PC-3 (cell line): ENCODE measurements around the gene BDH1. TPM values are rescaled to one million over a fixed set of nuclear protein-coding genes. Genes with fewer than 3 reads are reported as not detected.

ENCODE experiments used
- ATAC-seq: fragments of 200-7000 bp; cut with Tn5 transposase; 2 replicates; pipeline ENCODE4 v1.9.1; 2020; ENCODE audit warnings: mild to moderate bottlenecking, moderate library complexity
- BruUV-seq: library from RNA; stranded (reverse); fragments of 400-500 nt; replicated peaks from 2 replicates; lab custom pipeline; 2021; lab: Mats Ljungman, UMichigan
- CTCF ChIA-PET: fragments of 300-600 bp; sonication (Branson Sonifier 250); formaldehyde crosslinking; loops from one replicate; lab custom pipeline; 2022; ENCODE audit warnings: antibody characterized with exemption; lab: Charles Lee
- POLR2A ChIA-PET: fragments of 300-600 bp; sonication (Branson Sonifier 250); formaldehyde crosslinking; loops from one replicate; lab custom pipeline; 2022; ENCODE audit warnings: antibody characterized with exemption; ENCODE audit not compliant: unreplicated experiment; lab: Charles Lee
- DNase-seq: peaks from one replicate; pipeline ENCODE4 v3.0.0-alpha.2; 2015
- H2AFZ ChIP-seq: fragments of 300-600 bp; sonication (generic); 2 replicates; pipeline ENCODE4 v1.6.0; 2016; ENCODE audit warnings: antibody characterized with exemption, low read length
- H3F3A ChIP-seq: fragments of 300-600 bp; sonication (generic); one replicate; pipeline ENCODE4 v1.6.0; 2017; ENCODE audit warnings: antibody characterized with exemption, low read length, control low read depth, mild to moderate bottlenecking; ENCODE audit not compliant: unreplicated experiment
- H3K27ac ChIP-seq: fragments of 300-600 bp; sonication (generic); 2 replicates; pipeline ENCODE4 v1.5.1; 2016; ENCODE audit warnings: mild to moderate bottlenecking, low read length
- H3K27me3 ChIP-seq: fragments of 300-600 bp; sonication (generic); 2 replicates; pipeline ENCODE4 v1.6.1; 2016; ENCODE audit warnings: low read length, mixed read lengths
- H3K36me3 ChIP-seq: fragments of 300-600 bp; sonication (generic); 2 replicates; pipeline ENCODE4 v1.6.1; 2016; ENCODE audit warnings: low read depth, mixed run types, low read length, mixed read lengths
- H3K4me1 ChIP-seq: fragments of 300-600 bp; sonication (generic); 2 replicates; pipeline ENCODE4 v1.5.1; 2016; ENCODE audit warnings: low read length; ENCODE audit not compliant: insufficient read depth
- H3K4me2 ChIP-seq: fragments of 300-600 bp; sonication (generic); 2 replicates; pipeline ENCODE4 v1.6.0; 2016; ENCODE audit warnings: low read length
- H3K4me3 ChIP-seq: fragments of 300-600 bp; sonication (generic); 2 replicates; pipeline ENCODE4 v1.5.1; 2016; ENCODE audit warnings: mild to moderate bottlenecking, low read length, mixed read lengths
- H3K79me2 ChIP-seq: fragments of 300-600 bp; sonication (generic); 2 replicates; pipeline ENCODE4 v1.6.1; 2017; ENCODE audit warnings: low read length, mixed read lengths
- H3K9ac ChIP-seq: fragments of 300-600 bp; sonication (generic); 2 replicates; pipeline ENCODE4 v1.6.0; 2016; ENCODE audit warnings: mild to moderate bottlenecking, low read length
- H3K9me2 ChIP-seq: fragments of 300-600 bp; sonication (generic); replicated peaks from 2 replicates; pipeline ENCODE4 v1.6.1; 2016; ENCODE audit warnings: mixed run types, low read length, mixed read lengths
- H3K9me3 ChIP-seq: fragments of 300-600 bp; sonication (generic); 2 replicates; pipeline ENCODE4 v1.6.1; 2016; ENCODE audit warnings: low read length, mixed read lengths
- H4K20me1 ChIP-seq: fragments of 300-600 bp; sonication (generic); 2 replicates; pipeline ENCODE4 v1.6.1; 2016; ENCODE audit warnings: low read length, mixed read lengths
- EZH2 ChIP-seq: fragments of 300-600 bp; sonication (generic); IDR thresholded peaks from one replicate; pipeline ENCODE4 v1.6.1; 2017; ENCODE audit warnings: antibody characterized with exemption, mild to moderate bottlenecking, low read length; ENCODE audit not compliant: unreplicated experiment
- EZH2phosphoT487 ChIP-seq: fragments of 300-600 bp; sonication (generic); IDR thresholded peaks from 2 replicates; pipeline ENCODE4 v1.6.1; 2018; ENCODE audit warnings: mild to moderate bottlenecking, antibody characterized with exemption, low read length, borderline replicate concordance
- intact Hi-C: fragments of 100-400 bp; cut with micrococcal nuclease; formaldehyde crosslinking; loops from 2 replicates; pipeline ENCODE4 v1.9.0; 2023
- total RNA-seq: library from RNA; depleted of rRNA; stranded (reverse); fragments of >200 nt; gene quantifications from 2 replicates; pipeline ENCODE4 v1.2.3, GENCODE V29; 2014
- TF ChIP-seq, protein P1 (sequence below): fragments of 300-600 bp; sonication (generic); conservative IDR thresholded peaks from 2 replicates; pipeline ENCODE4 v1.5.1; 2017; ENCODE audit warnings: antibody characterized with exemption, low read depth, mild to moderate bottlenecking, low read length

BDH1 gene
- total RNA-seq, 1 experiment from 2014 or later = 10.6 TPM

DNA sequence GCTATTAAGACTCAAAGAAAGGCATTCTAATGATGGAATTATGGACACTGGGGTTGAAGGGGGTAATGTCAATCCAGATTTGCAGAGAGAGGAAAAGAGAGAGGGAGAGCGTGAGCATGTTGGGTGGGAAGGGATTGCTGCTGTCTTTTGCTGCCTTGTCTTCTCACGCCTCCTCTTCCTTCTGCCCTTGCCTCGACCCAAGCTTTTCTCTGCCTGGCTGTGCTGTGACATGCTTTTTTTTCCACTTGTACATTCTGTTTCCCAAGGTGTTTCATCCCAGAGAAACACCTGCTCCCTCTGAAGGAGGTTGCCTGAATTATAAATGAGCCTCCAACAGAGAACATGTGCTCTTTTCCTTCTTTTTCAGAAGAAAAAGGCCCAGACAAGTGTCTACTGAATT, 80.3 kb downstream of the BDH1 start:
- H3K36me3 ChIP-seq = no peaks in the 10 kb centered on the region
- BruUV-seq = no TSS peak
- H3F3A ChIP-seq = no peaks in the 10 kb centered on the region
- POLR2A ChIA-PET = no interaction called here
- TF ChIP-seq EZH2phosphoT487 (no peak), EZH2 (no peak)
- TF ChIP-seq, protein P1, sequence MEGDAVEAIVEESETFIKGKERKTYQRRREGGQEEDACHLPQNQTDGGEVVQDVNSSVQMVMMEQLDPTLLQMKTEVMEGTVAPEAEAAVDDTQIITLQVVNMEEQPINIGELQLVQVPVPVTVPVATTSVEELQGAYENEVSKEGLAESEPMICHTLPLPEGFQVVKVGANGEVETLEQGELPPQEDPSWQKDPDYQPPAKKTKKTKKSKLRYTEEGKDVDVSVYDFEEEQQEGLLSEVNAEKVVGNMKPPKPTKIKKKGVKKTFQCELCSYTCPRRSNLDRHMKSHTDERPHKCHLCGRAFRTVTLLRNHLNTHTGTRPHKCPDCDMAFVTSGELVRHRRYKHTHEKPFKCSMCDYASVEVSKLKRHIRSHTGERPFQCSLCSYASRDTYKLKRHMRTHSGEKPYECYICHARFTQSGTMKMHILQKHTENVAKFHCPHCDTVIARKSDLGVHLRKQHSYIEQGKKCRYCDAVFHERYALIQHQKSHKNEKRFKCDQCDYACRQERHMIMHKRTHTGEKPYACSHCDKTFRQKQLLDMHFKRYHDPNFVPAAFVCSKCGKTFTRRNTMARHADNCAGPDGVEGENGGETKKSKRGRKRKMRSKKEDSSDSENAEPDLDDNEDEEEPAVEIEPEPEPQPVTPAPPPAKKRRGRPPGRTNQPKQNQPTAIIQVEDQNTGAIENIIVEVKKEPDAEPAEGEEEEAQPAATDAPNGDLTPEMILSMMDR = no peak
- H3K4me3 ChIP-seq = no peak overlapping the region
- H3K79me2 ChIP-seq = no peaks in the 10 kb centered on the region
- CTCF ChIA-PET = no interaction called here
- H4K20me1 ChIP-seq = no peaks in the 10 kb centered on the region
- no peak overlapping the region for H2AFZ ChIP-seq
- no peak overlapping the region for H3K9ac ChIP-seq
- no peak overlapping the region for H3K27ac ChIP-seq
- ATAC-seq (no peak), DNase-seq (no peak)
- H3K27me3 ChIP-seq = no peaks in the 10 kb centered on the region
- intact Hi-C loops = no loop called here
- H3K9me3 ChIP-seq = no peaks in the 10 kb centered on the region
- H3K4me2 ChIP-seq = no peak overlapping the region
- peaks cover 9% of the 10 kb centered on the region for H3K4me1 ChIP-seq
- no peaks in the 10 kb centered on the region for H3K9me2 ChIP-seq

GRCh38 chr3:197472151-197472550, 83.6 kb downstream of the BDH1 start:
- no peak overlapping the region for H3K4me3 ChIP-seq
- H4K20me1 ChIP-seq = no peaks in the 10 kb centered on the region
- no peak overlapping the region for H3K4me2 ChIP-seq
- DNase-seq = no peak
- intact Hi-C loops = no loop called here
- ChIA-PET CTCF (no interaction called here), POLR2A (no interaction called here)
- H3F3A ChIP-seq = no peaks in the 10 kb centered on the region
- H3K27ac ChIP-seq = no peak overlapping the region
- no peak for ATAC-seq
- no peaks in the 10 kb centered on the region for H3K36me3 ChIP-seq
- no peaks in the 10 kb centered on the region for H3K79me2 ChIP-seq
- H3K9me2 ChIP-seq = no peaks in the 10 kb centered on the region
- H3K27me3 ChIP-seq = no peaks in the 10 kb centered on the region
- H3K9me3 ChIP-seq = no peaks in the 10 kb centered on the region
- TF ChIP-seq, protein P1 = no peak
- TF ChIP-seq EZH2 (no peak), EZH2phosphoT487 (no peak)
- H2AFZ ChIP-seq = no peak overlapping the region
- H3K4me1 ChIP-seq = peaks cover 4% of the 10 kb centered on the region
- no peak overlapping the region for H3K9ac ChIP-seq
- no TSS peak for BruUV-seq

DNA sequence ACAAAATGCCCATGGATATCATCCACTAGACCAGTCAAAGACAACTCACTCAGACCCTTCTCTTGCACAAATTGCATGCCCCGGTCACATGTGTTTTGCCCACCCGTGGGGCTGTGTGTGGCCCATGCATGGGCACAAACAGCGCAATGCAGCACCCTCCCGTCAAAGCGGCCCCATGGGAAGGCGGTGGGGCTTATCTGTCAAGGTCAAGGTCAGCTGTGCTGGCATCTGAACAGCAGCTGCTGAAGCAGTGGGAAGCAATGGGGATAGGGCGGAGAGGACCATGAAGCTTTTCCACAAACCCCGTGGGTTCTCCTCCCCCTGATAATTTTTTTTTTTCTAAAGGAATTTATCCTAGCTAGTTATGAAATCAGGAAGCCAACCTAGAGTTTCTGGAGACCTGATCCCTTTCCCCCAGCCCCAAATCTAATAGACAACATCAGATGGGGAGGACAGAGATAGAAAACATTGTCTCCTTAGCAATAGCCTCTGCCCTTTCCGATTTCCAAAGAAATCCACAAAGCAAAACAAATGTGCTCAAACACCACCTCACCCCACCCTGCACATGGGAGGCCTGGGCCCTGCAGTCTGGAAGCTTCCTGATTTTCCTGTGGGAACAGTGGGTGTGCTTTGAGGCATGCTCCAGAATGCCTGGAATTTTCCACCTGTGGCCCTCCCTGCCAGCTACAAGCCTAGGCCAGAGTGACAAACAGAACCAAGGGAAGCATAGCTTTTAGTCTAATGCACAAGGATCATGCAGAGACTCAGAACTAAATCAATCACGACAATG, 84.4 kb downstream of the BDH1 start:
- H3K9me3 ChIP-seq = no peaks in the 10 kb centered on the region
- no peak overlapping the region for H3K4me3 ChIP-seq
- H3K27me3 ChIP-seq = no peaks in the 10 kb centered on the region
- H3K9ac ChIP-seq = no peak overlapping the region
- peaks cover 12% of the 10 kb centered on the region for H3K4me1 ChIP-seq
- no peak for TF ChIP-seq EZH2phosphoT487
- TF ChIP-seq EZH2 = no peak
- TF ChIP-seq, protein P1 = no peak
- H3K9me2 ChIP-seq = no peaks in the 10 kb centered on the region
- ChIA-PET CTCF (interaction anchor here (0.7 kb wide), 1 partner anchor 50 kb away, joined by 4 read pairs; no protein-coding TSS in a partner anchor), POLR2A (no interaction called here)
- no peaks in the 10 kb centered on the region for H3F3A ChIP-seq
- no peaks in the 10 kb centered on the region for H3K36me3 ChIP-seq
- H2AFZ ChIP-seq = no peak overlapping the region
- H3K27ac ChIP-seq = no peak overlapping the region
- no TSS peak for BruUV-seq
- no peaks in the 10 kb centered on the region for H3K79me2 ChIP-seq
- no peak for ATAC-seq
- intact Hi-C loops = no loop called here
- no peak for DNase-seq
- H3K4me2 ChIP-seq = no peak overlapping the region
- H4K20me1 ChIP-seq = no peaks in the 10 kb centered on the region
